SK-N-SH (cell line): Measurements from ENCODE around the gene TIAM1. TPM values are rescaled to one million over a fixed set of nuclear protein-coding genes. Genes with fewer than 3 reads are reported as not detected.

Source experiments
- CTCF ChIA-PET: fragments of 300-600, 350-600 bp; formaldehyde crosslinking; extraction: SDS; loops from one replicate; lab custom pipeline; 2021; lab: Yijun Ruan, JAX
- POLR2A ChIA-PET: fragments of 350-600 bp; sonication (Branson Sonifier 250); formaldehyde crosslinking; extraction: SDS; loops from one replicate; lab custom pipeline; 2020; ENCODE audit warnings: antibody characterized with exemption, inconsistent platforms; lab: Yijun Ruan, JAX
- DNase-seq: peaks from one replicate; pipeline ENCODE4 v3.0.0; 2012
- H2AFZ ChIP-seq: fragments of 200-600 bp; sonication (generic); 2 replicates; pipeline ENCODE4 v1.8.1; 2016; ENCODE audit warnings: antibody characterized with exemption, mild to moderate bottlenecking, low read depth
- H3F3A ChIP-seq: fragments of 200-600 bp; sonication (generic); replicated peaks from 2 replicates; pipeline ENCODE3; 2016; ENCODE audit warnings: antibody characterized with exemption, mild to moderate bottlenecking; ENCODE audit not compliant: insufficient read depth
- H3K27ac ChIP-seq, 2 experiments: fragments of 200-500 bp in 1 of 2; fragments of 200-600 bp in 1 of 2; sonication (Bioruptor generic) in 1 of 2; sonication (generic), shearing (Covaris generic) in 1 of 2; 2 replicates each; pipeline versions ENCODE4 v1.5.1 to v1.6.1; 2014 to 2016; ENCODE audit warnings: low read depth in 2 of 2, inconsistent platforms in 1 of 2, low read length in 1 of 2, mild to moderate bottlenecking in 1 of 2, mixed read lengths in 1 of 2
- H3K27me3 ChIP-seq: fragments of 200-600 bp; sonication (generic), shearing (Covaris generic); 2 replicates; pipeline ENCODE4 v1.6.1; 2016; ENCODE audit warnings: mixed run types; ENCODE audit not compliant: insufficient read depth
- H3K36me3 ChIP-seq, 2 experiments: fragments of 200-500 bp in 1 of 2; fragments of 200-600 bp in 1 of 2; sonication (Bioruptor generic) in 1 of 2; sonication (generic) in 1 of 2; replicated peaks in 1 of 2; 2 replicates each; pipeline versions ENCODE3 to v1.5.1; 2014 to 2016; ENCODE audit warnings: low read length in 1 of 2, mild to moderate bottlenecking in 1 of 2; ENCODE audit not compliant: insufficient read depth in 2 of 2, control insufficient read depth in 1 of 2
- H3K4me1 ChIP-seq, 2 experiments: fragments of 200-500 bp in 1 of 2; fragments of 200-600 bp in 1 of 2; sonication (Bioruptor generic) in 1 of 2; sonication (generic), shearing (Covaris generic) in 1 of 2; 2 replicates each; pipeline versions ENCODE4 v1.5.1 to v1.6.1; 2014 to 2016; ENCODE audit warnings: low read depth in 1 of 2, low read length in 1 of 2, mixed run types in 1 of 2; ENCODE audit not compliant: insufficient read depth in 2 of 2, control insufficient read depth in 1 of 2
- H3K4me2 ChIP-seq: fragments of 200-600 bp; sonication (generic), shearing (Covaris generic); 2 replicates; pipeline ENCODE4 v1.6.1; 2017; ENCODE audit warnings: mixed run types
- H3K4me3 ChIP-seq, 2 experiments: fragments of 200-500 bp in 1 of 2; fragments of 200-600 bp in 1 of 2; sonication (Bioruptor generic) in 1 of 2; sonication (generic), shearing (Covaris generic) in 1 of 2; 2 replicates each; pipeline versions ENCODE4 v1.5.1 to v1.8.1; 2014 to 2016; ENCODE audit warnings: low read depth in 2 of 2, inconsistent platforms in 1 of 2, low read length in 1 of 2, mild to moderate bottlenecking in 1 of 2, mixed read lengths in 1 of 2, moderate library complexity in 1 of 2
- H3K79me2 ChIP-seq: fragments of 200-600 bp; sonication (generic); 2 replicates; pipeline ENCODE4 v1.8.1; 2017; ENCODE audit warnings: mild to moderate bottlenecking; ENCODE audit not compliant: insufficient read depth
- H3K9ac ChIP-seq: fragments of 200-600 bp; sonication (generic); 2 replicates; pipeline ENCODE4 v1.6.1; 2017; ENCODE audit warnings: mixed run types
- H3K9me2 ChIP-seq: fragments of 200-600 bp; sonication (generic); 2 replicates; pipeline ENCODE4 v1.6.1; 2017; ENCODE audit warnings: mixed run types
- H3K9me3 ChIP-seq: fragments of 200-600 bp; sonication (generic); 2 replicates; pipeline ENCODE4 v1.6.1; 2017; ENCODE audit warnings: mixed run types, mild to moderate bottlenecking, moderate library complexity
- H4K20me1 ChIP-seq: fragments of 200-600 bp; sonication (generic); 2 replicates; pipeline ENCODE4 v1.6.1; 2017; ENCODE audit warnings: mild to moderate bottlenecking, mixed run types; ENCODE audit not compliant: insufficient read depth
- CHD2 ChIP-seq: fragments of 150-350 bp; IDR thresholded peaks from 2 replicates; pipeline ENCODE4 v1.6.1; 2018; ENCODE audit warnings: low read length; ENCODE audit not compliant: partially characterized antibody
- EZH2phosphoT487 ChIP-seq: fragments of 200-600 bp; sonication (generic); IDR thresholded peaks from 2 replicates; pipeline ENCODE4 v1.6.1; 2017; ENCODE audit warnings: low read depth, mixed run types, mild to moderate bottlenecking, antibody characterized with exemption, moderate library complexity, borderline replicate concordance
- FOSL2 ChIP-seq: IDR thresholded peaks from 2 replicates; pipeline ENCODE4 v1.4.0; 2012; ENCODE audit warnings: low read depth, mild to moderate bottlenecking, moderate library complexity, borderline replicate concordance
- FOXJ3 ChIP-seq: sonication (generic); formaldehyde crosslinking; IDR thresholded peaks from 2 replicates; pipeline ENCODE4 v1.5.1; 2020; ENCODE audit warnings: mild to moderate bottlenecking, missing genetic modification reagents
- FOXM1 ChIP-seq: IDR thresholded peaks from 2 replicates; pipeline ENCODE4 v1.4.0; 2012; ENCODE audit warnings: low read depth, mild to moderate bottlenecking
- GABPA ChIP-seq: IDR thresholded peaks from 2 replicates; pipeline ENCODE4 v1.4.0; 2012; ENCODE audit warnings: low read depth, mild to moderate bottlenecking
- GATA2 ChIP-seq: sonication (generic); formaldehyde crosslinking; IDR thresholded peaks from 2 replicates; pipeline ENCODE4 v1.5.0; 2020; ENCODE audit warnings: mild to moderate bottlenecking, missing genetic modification reagents
- IRF3 ChIP-seq: fragments of 150-350 bp; IDR thresholded peaks from 2 replicates; pipeline ENCODE4 v1.6.1; 2016; ENCODE audit warnings: mild to moderate bottlenecking, low read depth, low read length
- PBX3 ChIP-seq: IDR thresholded peaks from 2 replicates; pipeline ENCODE4; 2012
- RAD21 ChIP-seq: IDR thresholded peaks from 2 replicates; pipeline ENCODE4 v1.6.1; 2012; ENCODE audit warnings: mild to moderate bottlenecking, low read length
- RXRA ChIP-seq: IDR thresholded peaks from 2 replicates; pipeline ENCODE4 v1.4.0; 2012; ENCODE audit warnings: low read depth, mild to moderate bottlenecking, borderline replicate concordance
- SIN3A ChIP-seq: IDR thresholded peaks from 2 replicates; pipeline ENCODE4 v1.6.1; 2012; ENCODE audit warnings: low read depth, mild to moderate bottlenecking, low read length, moderate library complexity, borderline replicate concordance
- TCF12 ChIP-seq: IDR thresholded peaks from 2 replicates; pipeline ENCODE4 v1.4.0; 2012
- WGBS: methylation state at CpG from one replicate; pipeline ENCODE4 v1.1.6; 2017; ENCODE audit warnings: low lambda C conversion rate; 5-methylcytosine and 5-hydroxymethylcytosine counted together
- polyA plus RNA-seq, 3 experiments: library from polyadenylated mRNA; depleted of rRNA; stranded (reverse); fragments of >200 nt; gene quantifications; 2 replicates each; pipeline ENCODE4 v1.2.3, GENCODE V29; 2012
- TF ChIP-seq, protein P1 (sequence below): fragments of 150-350 bp; IDR thresholded peaks from 2 replicates; pipeline ENCODE4 v1.6.1; 2017; ENCODE audit warnings: antibody characterized with exemption, low read length, low read depth, borderline replicate concordance
- TF ChIP-seq, protein P2 (sequence below): IDR thresholded peaks from 2 replicates; pipeline ENCODE4 v1.6.1; 2012; ENCODE audit warnings: mild to moderate bottlenecking, low read depth, low read length, moderate library complexity
- TF ChIP-seq, protein P3 (sequence below): IDR thresholded peaks from 2 replicates; pipeline ENCODE4 v1.4.0; 2012; ENCODE audit warnings: low read depth, borderline replicate concordance

TIAM1 gene
- polyA plus RNA-seq, 1 of the 3 experiments (the other 2 are of a cell fraction) = 1.7 TPM

DNA sequence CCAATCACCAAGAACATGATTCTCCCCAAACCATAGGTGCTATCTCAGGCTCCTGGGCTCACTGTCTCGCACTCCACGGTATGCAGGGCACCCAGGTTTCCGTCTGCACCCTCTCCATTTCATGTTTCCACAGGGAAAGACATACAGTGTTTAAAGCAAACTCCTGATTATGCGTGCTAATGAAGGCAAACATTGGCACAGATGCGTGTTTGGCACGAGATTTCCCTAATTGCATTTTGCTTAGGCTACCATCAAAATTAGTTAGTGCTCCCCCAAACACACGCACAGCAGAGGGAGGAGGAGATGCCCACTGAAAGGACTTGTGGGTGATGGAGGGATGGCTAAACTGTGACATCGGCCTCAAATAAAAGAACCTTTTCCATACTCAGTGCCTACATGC, 32.2 kb upstream of the TIAM1 start (continued):
- TF ChIP-seq FOXJ3 (CRISPR knock-in tag) (no peak), TCF12 (no peak), GABPA (no peak), GATA2 (CRISPR knock-in tag) (no peak), FOSL2 (no peak)
- TF ChIP-seq, protein P1, sequence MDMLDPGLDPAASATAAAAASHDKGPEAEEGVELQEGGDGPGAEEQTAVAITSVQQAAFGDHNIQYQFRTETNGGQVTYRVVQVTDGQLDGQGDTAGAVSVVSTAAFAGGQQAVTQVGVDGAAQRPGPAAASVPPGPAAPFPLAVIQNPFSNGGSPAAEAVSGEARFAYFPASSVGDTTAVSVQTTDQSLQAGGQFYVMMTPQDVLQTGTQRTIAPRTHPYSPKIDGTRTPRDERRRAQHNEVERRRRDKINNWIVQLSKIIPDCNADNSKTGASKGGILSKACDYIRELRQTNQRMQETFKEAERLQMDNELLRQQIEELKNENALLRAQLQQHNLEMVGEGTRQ = no peak

DNA sequence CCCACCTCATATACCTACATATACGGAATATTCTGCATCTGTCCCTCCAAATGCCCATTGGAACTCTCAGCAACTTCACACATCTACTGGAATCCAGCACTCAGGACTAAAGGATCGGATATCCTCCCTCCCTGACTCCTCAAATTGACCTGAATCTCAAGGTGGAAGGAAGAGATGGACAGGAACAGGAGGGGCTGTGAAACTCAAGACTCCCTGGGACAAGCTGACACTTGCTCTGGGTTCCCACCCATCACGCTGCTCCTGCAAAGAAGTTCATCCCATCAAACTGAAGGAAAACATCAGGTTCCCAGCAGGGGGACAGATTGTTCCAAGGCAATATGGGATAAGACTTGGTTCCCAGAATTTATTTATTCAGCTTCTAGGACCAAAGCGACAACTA, 30.3 kb upstream of the TIAM1 start:
- Histone ChIP-seq H4K20me1 (no peaks in the 10 kb centered on the region), H3K9me2 (no peaks in the 10 kb centered on the region), H3K27ac (no peak overlapping the region), H3K4me1 (no peaks in the 10 kb centered on the region), H3K4me2 (no peak overlapping the region), H2AFZ (no peak overlapping the region), H3K36me3 (no peaks in the 10 kb centered on the region), H3K9ac (no peak overlapping the region)
- POLR2A ChIA-PET = no interaction called here
- WGBS = 70% methylated on average over 4 of the region's 4 CpGs
- DNase-seq = no peak
- TF ChIP-seq, protein P2, sequence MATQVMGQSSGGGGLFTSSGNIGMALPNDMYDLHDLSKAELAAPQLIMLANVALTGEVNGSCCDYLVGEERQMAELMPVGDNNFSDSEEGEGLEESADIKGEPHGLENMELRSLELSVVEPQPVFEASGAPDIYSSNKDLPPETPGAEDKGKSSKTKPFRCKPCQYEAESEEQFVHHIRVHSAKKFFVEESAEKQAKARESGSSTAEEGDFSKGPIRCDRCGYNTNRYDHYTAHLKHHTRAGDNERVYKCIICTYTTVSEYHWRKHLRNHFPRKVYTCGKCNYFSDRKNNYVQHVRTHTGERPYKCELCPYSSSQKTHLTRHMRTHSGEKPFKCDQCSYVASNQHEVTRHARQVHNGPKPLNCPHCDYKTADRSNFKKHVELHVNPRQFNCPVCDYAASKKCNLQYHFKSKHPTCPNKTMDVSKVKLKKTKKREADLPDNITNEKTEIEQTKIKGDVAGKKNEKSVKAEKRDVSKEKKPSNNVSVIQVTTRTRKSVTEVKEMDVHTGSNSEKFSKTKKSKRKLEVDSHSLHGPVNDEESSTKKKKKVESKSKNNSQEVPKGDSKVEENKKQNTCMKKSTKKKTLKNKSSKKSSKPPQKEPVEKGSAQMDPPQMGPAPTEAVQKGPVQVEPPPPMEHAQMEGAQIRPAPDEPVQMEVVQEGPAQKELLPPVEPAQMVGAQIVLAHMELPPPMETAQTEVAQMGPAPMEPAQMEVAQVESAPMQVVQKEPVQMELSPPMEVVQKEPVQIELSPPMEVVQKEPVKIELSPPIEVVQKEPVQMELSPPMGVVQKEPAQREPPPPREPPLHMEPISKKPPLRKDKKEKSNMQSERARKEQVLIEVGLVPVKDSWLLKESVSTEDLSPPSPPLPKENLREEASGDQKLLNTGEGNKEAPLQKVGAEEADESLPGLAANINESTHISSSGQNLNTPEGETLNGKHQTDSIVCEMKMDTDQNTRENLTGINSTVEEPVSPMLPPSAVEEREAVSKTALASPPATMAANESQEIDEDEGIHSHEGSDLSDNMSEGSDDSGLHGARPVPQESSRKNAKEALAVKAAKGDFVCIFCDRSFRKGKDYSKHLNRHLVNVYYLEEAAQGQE = no peak
- TF ChIP-seq SIN3A (no peak), PBX3 (no peak), RAD21 (no peak), CHD2 (no peak), EZH2phosphoT487 (no peak), FOXJ3 (CRISPR knock-in tag) (no peak), FOSL2 (no peak), RXRA (no peak), GABPA (no peak), IRF3 (no peak), FOXM1 (no peak)
- TF ChIP-seq, protein P3, sequence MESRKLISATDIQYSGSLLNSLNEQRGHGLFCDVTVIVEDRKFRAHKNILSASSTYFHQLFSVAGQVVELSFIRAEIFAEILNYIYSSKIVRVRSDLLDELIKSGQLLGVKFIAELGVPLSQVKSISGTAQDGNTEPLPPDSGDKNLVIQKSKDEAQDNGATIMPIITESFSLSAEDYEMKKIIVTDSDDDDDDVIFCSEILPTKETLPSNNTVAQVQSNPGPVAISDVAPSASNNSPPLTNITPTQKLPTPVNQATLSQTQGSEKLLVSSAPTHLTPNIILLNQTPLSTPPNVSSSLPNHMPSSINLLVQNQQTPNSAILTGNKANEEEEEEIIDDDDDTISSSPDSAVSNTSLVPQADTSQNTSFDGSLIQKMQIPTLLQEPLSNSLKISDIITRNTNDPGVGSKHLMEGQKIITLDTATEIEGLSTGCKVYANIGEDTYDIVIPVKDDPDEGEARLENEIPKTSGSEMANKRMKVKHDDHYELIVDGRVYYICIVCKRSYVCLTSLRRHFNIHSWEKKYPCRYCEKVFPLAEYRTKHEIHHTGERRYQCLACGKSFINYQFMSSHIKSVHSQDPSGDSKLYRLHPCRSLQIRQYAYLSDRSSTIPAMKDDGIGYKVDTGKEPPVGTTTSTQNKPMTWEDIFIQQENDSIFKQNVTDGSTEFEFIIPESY = no peak
- TF ChIP-seq, all 33 proteins: peak for 0
- Histone ChIP-seq H3K27me3 (0 out of 2 replicates have a peak, but pooled peaks cover 4% of the 10 kb centered on the region), H3K4me3 (no peak overlapping the region), H3K9me3 (no peaks in the 10 kb centered on the region), H3K79me2 (no peaks in the 10 kb centered on the region), H3F3A (no peaks in the 10 kb centered on the region)
- CTCF ChIA-PET = interaction anchor here (0.8 to 1.2 kb wide), 2 partner anchors 13 to 41 kb away, joined by 3 read pairs; no protein-coding TSS in a partner anchor
